ENCODE data around the gene RBM19. TPM values are rescaled to one million over a fixed set of nuclear protein-coding genes. Genes with fewer than 3 reads are reported as not detected.

RBM19 gene
- total RNA-seq, 1 donor from 2014 or later = 33.6 TPM

- no peaks in the 10 kb centered on the region for H3K9me3 ChIP-seq
- DNase-seq = no peak
- H3K36me3 ChIP-seq = peaks cover 36% of the 10 kb centered on the region
- intact Hi-C loops (cut with DNase I) = no loop called here
- H3K27ac ChIP-seq = no peak overlapping the region
- H3K4me1 ChIP-seq = no peaks in the 10 kb centered on the region
- no peak overlapping the region for H3K4me3 ChIP-seq
- H3K27me3 ChIP-seq (ENCODE audit: low read depth) = no peaks in the 10 kb centered on the region
- ATAC-seq = no peak
- TF ChIP-seq, protein P1, sequence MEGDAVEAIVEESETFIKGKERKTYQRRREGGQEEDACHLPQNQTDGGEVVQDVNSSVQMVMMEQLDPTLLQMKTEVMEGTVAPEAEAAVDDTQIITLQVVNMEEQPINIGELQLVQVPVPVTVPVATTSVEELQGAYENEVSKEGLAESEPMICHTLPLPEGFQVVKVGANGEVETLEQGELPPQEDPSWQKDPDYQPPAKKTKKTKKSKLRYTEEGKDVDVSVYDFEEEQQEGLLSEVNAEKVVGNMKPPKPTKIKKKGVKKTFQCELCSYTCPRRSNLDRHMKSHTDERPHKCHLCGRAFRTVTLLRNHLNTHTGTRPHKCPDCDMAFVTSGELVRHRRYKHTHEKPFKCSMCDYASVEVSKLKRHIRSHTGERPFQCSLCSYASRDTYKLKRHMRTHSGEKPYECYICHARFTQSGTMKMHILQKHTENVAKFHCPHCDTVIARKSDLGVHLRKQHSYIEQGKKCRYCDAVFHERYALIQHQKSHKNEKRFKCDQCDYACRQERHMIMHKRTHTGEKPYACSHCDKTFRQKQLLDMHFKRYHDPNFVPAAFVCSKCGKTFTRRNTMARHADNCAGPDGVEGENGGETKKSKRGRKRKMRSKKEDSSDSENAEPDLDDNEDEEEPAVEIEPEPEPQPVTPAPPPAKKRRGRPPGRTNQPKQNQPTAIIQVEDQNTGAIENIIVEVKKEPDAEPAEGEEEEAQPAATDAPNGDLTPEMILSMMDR (IDR thresholded peaks at IDR 0.05) = no peak
Observed at GRCh38 chr12:113846883-113847755, 119.0 kb downstream of the RBM19 start.

DNA sequence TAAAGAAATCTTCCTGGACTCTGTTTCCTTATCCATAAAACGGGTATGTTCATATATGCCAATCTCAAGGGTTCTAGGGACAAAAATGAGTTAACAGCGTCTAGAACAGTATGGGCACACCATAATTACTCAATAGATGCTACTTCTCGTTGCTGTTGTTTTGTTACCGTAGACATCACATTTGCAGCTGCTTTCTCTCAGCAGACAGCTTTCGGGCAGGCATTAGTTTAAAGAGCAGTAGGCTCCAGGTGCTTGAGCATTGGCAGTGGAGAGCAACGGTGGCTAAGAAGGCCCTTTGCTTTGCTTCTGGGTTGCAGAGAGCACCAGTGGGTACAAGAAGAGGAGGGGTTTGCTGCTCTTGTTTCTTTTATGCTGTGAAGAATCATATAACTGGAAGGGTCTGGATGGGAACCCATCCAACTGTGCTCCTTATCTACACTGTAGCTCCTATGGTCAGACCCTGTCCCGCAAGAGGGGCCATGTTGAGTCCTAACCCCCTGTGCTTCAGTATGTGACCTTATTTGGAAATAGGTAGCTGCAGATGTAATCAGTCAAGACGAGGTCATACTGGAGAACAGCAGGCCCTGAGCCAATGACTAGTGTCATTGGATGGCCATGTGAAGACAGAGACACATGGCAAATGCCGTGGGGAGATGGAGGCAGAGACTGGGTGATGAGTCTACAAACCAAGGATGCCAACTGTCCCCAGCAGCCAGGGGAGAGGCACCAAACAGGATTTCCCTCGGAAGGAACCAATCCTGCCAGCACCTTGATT, 120.0 kb downstream of the RBM19 start:
- ATAC-seq (no peak), DNase-seq (no peak)
- H3K4me3 ChIP-seq = no peak overlapping the region
- no peak overlapping the region for H3K27ac ChIP-seq
- H3K4me1 ChIP-seq = no peaks in the 10 kb centered on the region
- no peaks in the 10 kb centered on the region for H3K27me3 ChIP-seq (ENCODE audit: low read depth)
- H3K36me3 ChIP-seq = peaks cover 31% of the 10 kb centered on the region
- no peaks in the 10 kb centered on the region for H3K9me3 ChIP-seq
- TF ChIP-seq, protein P1 (IDR thresholded peaks at IDR 0.05) = no peak
- intact Hi-C loops (cut with DNase I) = no loop called here

DNA sequence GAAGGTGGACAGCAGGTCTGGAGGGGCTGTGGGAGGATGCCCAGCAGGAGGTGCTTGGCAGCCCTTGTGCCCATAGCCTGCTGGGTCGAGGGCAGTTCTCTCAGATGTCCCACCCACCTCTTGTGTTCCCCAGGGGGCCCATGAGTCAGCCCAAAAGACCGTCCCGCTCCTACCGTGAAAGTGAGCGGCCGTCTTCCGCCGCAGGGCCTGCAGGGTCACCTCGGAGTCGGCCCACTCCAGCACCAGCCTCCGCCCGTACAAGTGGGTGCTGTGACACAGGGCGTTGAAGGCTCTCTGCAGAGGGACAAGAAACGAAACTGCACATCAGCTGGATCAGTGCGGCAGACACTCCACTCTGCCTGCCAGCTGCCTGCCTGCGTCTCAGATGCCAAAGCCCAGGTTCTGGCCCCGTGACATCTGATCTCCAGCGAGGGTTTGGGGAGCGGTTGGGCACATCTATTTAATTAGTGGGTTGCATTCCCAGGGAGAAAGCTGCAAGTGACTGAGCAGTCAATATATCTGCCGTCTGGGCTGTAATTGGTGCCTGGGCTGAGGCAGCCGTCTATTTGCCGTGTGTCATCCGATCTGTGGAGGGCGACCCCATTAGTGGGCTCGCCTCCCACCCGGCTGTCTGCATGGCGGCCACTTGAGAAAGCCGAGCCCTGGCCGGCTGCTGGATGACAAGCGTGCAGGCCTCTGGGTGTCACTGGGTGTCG, 121.5 kb downstream of the RBM19 start:
- Histone ChIP-seq H3K27me3 (ENCODE audit: low read depth) (no peaks in the 10 kb centered on the region), H3K9me3 (no peaks in the 10 kb centered on the region), H3K4me1 (no peaks in the 10 kb centered on the region), H3K36me3 (peaks cover 31% of the 10 kb centered on the region), H3K4me3 (no peak overlapping the region), H3K27ac (no peak overlapping the region)
- TF ChIP-seq, protein P1 (IDR thresholded peaks at IDR 0.05) = no peak
- ATAC-seq = no peak
- intact Hi-C loops (cut with DNase I) = no loop called here
- DNase-seq = no peak

DNA sequence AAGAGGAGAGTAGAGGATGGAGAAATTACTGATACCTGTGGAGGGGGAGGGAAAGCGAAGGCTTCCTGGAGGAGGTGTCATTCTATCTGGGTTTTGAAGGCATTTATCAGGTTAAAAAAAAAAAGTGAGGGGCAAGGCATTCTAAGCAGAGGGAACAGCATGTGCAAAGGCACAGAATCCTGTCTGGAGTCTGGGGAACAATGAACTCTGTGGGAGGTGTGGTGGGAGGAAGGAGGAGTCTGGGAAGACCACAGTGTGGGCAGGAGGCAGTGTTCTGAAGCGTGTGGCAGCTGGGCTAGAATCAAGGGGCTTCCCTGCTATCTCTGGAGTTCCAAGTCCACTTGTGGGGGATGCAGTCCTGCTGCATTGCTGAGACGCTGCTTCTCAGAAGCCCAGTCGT, 123.4 kb downstream of the RBM19 start:
- no peak overlapping the region for H3K4me3 ChIP-seq
- no peak for ATAC-seq
- intact Hi-C loops (cut with DNase I) = no loop called here
- no peak for DNase-seq
- H3K36me3 ChIP-seq = peaks cover 31% of the 10 kb centered on the region
- no peak overlapping the region for H3K27ac ChIP-seq
- H3K27me3 ChIP-seq (ENCODE audit: low read depth) = no peaks in the 10 kb centered on the region
- H3K4me1 ChIP-seq = no peaks in the 10 kb centered on the region
- no peaks in the 10 kb centered on the region for H3K9me3 ChIP-seq
- TF ChIP-seq, protein P1 (IDR thresholded peaks at IDR 0.05) = no peak

DNA sequence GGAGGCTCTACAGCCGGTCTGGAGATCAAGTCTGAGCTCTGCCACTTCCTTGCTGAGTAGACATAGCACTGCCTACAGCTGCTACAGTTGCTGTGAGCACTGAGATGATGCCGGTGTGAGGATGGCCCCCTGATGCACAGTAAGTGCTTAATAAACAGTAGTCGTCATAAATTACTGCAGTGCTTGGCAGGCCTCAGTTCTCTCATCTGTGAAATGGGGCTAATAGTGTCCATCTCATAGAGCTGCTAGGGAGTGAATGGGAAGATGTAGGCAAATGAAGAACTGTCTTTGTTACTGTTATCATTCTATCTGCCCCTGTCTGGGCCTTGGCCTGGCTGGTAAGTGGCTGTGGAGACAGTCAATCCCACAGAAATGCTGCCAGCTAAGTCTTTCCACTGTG, 124.3 kb downstream of the RBM19 start:
- Histone ChIP-seq H3K27ac (no peak overlapping the region), H3K4me1 (no peaks in the 10 kb centered on the region), H3K27me3 (ENCODE audit: low read depth) (no peaks in the 10 kb centered on the region), H3K4me3 (no peak overlapping the region), H3K36me3 (peaks cover 31% of the 10 kb centered on the region), H3K9me3 (no peaks in the 10 kb centered on the region)
- intact Hi-C loops (cut with DNase I) = no loop called here
- ATAC-seq = no peak
- TF ChIP-seq, protein P1 (IDR thresholded peaks at IDR 0.05) = no peak
- no peak for DNase-seq
